H1 (cell line): ENCODE results near the gene DUSP3. TPM values are rescaled to one million over a fixed set of nuclear protein-coding genes. Genes with fewer than 3 reads are reported as not detected.

Experiments
- BACH1 ChIP-seq: IDR thresholded peaks from 2 replicates; pipeline ENCODE4 v1.6.1; 2012; ENCODE audit warnings: low read length, improper control_type of control experiment
- CHD7 ChIP-seq: fragments of 300-600 bp; sonication (generic); IDR thresholded peaks from 2 replicates; pipeline ENCODE4 v1.7.1; 2012; ENCODE audit warnings: low read length, moderate library complexity, mild to moderate bottlenecking, inconsistent platforms; ENCODE audit not compliant: insufficient replicate concordance
- POLR2AphosphoS5 ChIP-seq: IDR thresholded peaks from 2 replicates; pipeline ENCODE4 v1.6.1; 2011; ENCODE audit warnings: low read depth, low read length
- POU5F1 ChIP-seq: IDR thresholded peaks from 2 replicates; pipeline ENCODE4 v1.6.1; 2011; ENCODE audit warnings: low read depth, mild to moderate bottlenecking, low read length, moderate library complexity
- RXRA ChIP-seq: IDR thresholded peaks from 2 replicates; pipeline ENCODE4 v1.6.1; 2011; ENCODE audit warnings: low read depth, mild to moderate bottlenecking, low read length, moderate library complexity; ENCODE audit not compliant: insufficient read depth
- SP4 ChIP-seq: IDR thresholded peaks from 2 replicates; pipeline ENCODE4 v1.6.1; 2012; ENCODE audit warnings: low read length, inconsistent platforms
- SUZ12 ChIP-seq: fragments of 200-600 bp; sonication (generic); IDR thresholded peaks from 2 replicates; pipeline ENCODE4 v1.6.1; 2012; ENCODE audit warnings: mild to moderate bottlenecking, inconsistent platforms, low read length, moderate library complexity, mixed read lengths
- polyA plus RNA-seq, 7 experiments: library from polyadenylated mRNA; depleted of rRNA in 3 of 7; stranded (reverse) in 5 of 7; unstranded in 2 of 7; fragments of >200 nt in 5 of 7; fragments of 200-250 nt in 2 of 7; gene quantifications; 1 replicate in 5 of 7; 2 replicates in 1 of 7; 4 replicates in 1 of 7; pipeline versions ENCODE4 v1.2.1 to v1.2.3, GENCODE V29; 2011 to 2013; ENCODE audit warnings: missing spikeins in 2 of 7, mixed read lengths in 2 of 7
- total RNA-seq: library from RNA; stranded (reverse); fragmentation: NEBNext Ultra II Directional; extraction: Animal tissue kit (Norgen Biotek cat#: 25700); gene quantifications from 2 replicates; pipeline ENCODE4 v1.2.1, GENCODE V29; 2021
- TF ChIP-seq, protein P1 (sequence below): IDR thresholded peaks from 2 replicates; pipeline ENCODE4 v1.6.1; 2011; ENCODE audit warnings: low read length, improper control_type of control experiment

The DUSP3 gene
- total and polyA plus RNA-seq, 2 of the 8 experiments (the other 6 are each of a cell fraction or from before 2014, with no cell fraction given) = 15.1 to 21.2 TPM

DNA sequence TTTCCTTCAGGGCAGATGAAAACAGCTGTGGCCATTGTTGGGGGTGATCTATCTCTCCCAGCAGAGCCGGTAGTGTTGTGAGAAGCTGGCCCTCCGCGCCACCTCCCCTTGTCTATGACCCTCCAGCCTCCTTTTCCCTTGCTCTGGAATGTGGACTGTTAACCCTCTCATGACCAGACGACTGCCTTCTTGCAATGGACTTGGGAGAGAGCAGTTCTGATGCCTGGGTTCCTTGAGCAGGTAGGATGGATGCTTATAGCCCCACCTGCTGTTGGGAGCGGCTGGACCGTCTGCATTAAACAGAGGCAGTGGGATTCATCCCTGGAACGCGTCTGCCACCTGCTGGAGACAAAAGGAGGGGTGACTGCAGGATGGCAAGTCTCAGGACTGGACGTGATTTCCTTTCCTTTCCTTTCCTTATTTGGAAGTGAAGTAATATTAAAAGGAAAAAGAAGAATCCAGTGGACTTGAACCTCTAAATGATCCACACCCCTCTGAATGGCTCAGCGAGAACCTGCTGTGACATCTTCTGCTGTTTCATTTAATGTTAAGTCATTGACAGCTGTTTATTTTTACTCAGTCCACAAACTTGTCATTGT, 18.4 kb downstream of the DUSP3 start (continued):
- TF ChIP-seq CHD7 = no peak
- TF ChIP-seq, protein P1, sequence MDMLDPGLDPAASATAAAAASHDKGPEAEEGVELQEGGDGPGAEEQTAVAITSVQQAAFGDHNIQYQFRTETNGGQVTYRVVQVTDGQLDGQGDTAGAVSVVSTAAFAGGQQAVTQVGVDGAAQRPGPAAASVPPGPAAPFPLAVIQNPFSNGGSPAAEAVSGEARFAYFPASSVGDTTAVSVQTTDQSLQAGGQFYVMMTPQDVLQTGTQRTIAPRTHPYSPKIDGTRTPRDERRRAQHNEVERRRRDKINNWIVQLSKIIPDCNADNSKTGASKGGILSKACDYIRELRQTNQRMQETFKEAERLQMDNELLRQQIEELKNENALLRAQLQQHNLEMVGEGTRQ = no peak
- no peak for TF ChIP-seq SUZ12
- no peak for TF ChIP-seq POLR2AphosphoS5
- TF ChIP-seq POU5F1 = no peak
- TF ChIP-seq SP4 = peak; percentile 67; the same call in 1 of the 2 replicates
- TF ChIP-seq RXRA = no peak
- TF ChIP-seq BACH1 = no peak
